IMR-90 (cell line): ENCODE measurements around the gene FXYD1.

Experiments
- BHLHE40 ChIP-seq: fragments of 150-350 bp; IDR thresholded peaks from 2 replicates; pipeline ENCODE4 v1.6.1; 2016; ENCODE audit warnings: mild to moderate bottlenecking, low read depth, low read length
- CHD1 ChIP-seq: IDR thresholded peaks from 2 replicates; pipeline ENCODE4 v1.6.1; 2012; ENCODE audit warnings: low read depth, low read length, improper control_type of control experiment
- CTCF ChIP-seq: conservative IDR thresholded peaks from 2 replicates; pipeline ENCODE4 v1.5.1; 2012; ENCODE audit warnings: mild to moderate bottlenecking, low read depth, low read length, improper control_type of control experiment
- MAFK ChIP-seq: IDR thresholded peaks from 2 replicates; pipeline ENCODE4 v1.6.1; 2012; ENCODE audit warnings: low read depth, low read length, improper control_type of control experiment
- NFE2L2 ChIP-seq: fragments of 150-350 bp; IDR thresholded peaks from 2 replicates; pipeline ENCODE4 v1.6.1; 2016; ENCODE audit warnings: low read depth, mild to moderate bottlenecking, low read length
- POLR2A ChIP-seq: IDR thresholded peaks from 2 replicates; pipeline ENCODE4 v1.6.1; 2012; ENCODE audit warnings: mild to moderate bottlenecking, low read depth, low read length
- RAD21 ChIP-seq: IDR thresholded peaks from 2 replicates; pipeline ENCODE4 v1.6.1; 2012; ENCODE audit warnings: low read length, improper control_type of control experiment
- RCOR1 ChIP-seq: IDR thresholded peaks from 2 replicates; pipeline ENCODE4 v1.6.1; 2012; ENCODE audit warnings: mild to moderate bottlenecking, low read length, improper control_type of control experiment; ENCODE audit not compliant: insufficient replicate concordance
- RFX5 ChIP-seq: IDR thresholded peaks from 2 replicates; pipeline ENCODE4 v1.8.0; 2012; ENCODE audit warnings: low read depth, mild to moderate bottlenecking, low read length, moderate library complexity
- SMC3 ChIP-seq: fragments of 150-350 bp; IDR thresholded peaks from 2 replicates; pipeline ENCODE4 v1.6.1; 2016; ENCODE audit warnings: low read depth, mild to moderate bottlenecking, antibody characterized with exemption, low read length, moderate library complexity
- USF2 ChIP-seq: fragments of 150-350 bp; IDR thresholded peaks from 2 replicates; pipeline ENCODE4 v1.6.1; 2017; ENCODE audit warnings: mild to moderate bottlenecking, antibody characterized with exemption, low read length, low read depth

GRCh38 chr19:35169221-35169995 is 30.8 kb downstream of the FXYD1 start:
- no peak for TF ChIP-seq MAFK
- no peak for TF ChIP-seq POLR2A
- no peak for TF ChIP-seq CTCF
- TF ChIP-seq NFE2L2, result no peak
- TF ChIP-seq RAD21, result no peak
- TF ChIP-seq RCOR1, result no peak
- TF ChIP-seq BHLHE40, result no peak
- no peak for TF ChIP-seq CHD1
- no peak for TF ChIP-seq SMC3
- TF ChIP-seq USF2, result no peak
- no peak for TF ChIP-seq RFX5
